Keratinocyte (primary cell): ENCODE results near the gene ATP9B.
"Not testable (repeated sequence)": the region's sequence is repeated elsewhere in the genome, so short reads cannot be mapped to it uniquely, and the experiment has no call there.

ENCODE experiments used
- CTCF ChIP-seq, 3 experiments: IDR thresholded peaks in 1 of 3; conservative IDR thresholded peaks in 1 of 3; optimal IDR thresholded peaks in 1 of 3; 2 replicates in 2 of 3; 3 replicates in 1 of 3; pipeline versions ENCODE3 to v1.5.1; 2011; ENCODE audit warnings: low read length in 3 of 3, mild to moderate bottlenecking in 3 of 3, moderate library complexity in 2 of 3, control low read depth in 1 of 3, inconsistent platforms in 1 of 3; ENCODE audit not compliant: insufficient read depth in 2 of 3; ENCODE audit errors: extremely low read depth in 1 of 3
- EZH2 ChIP-seq: IDR thresholded peaks from one replicate; pipeline ENCODE4 v1.6.1; 2012; ENCODE audit warnings: inconsistent platforms, mild to moderate bottlenecking, low read length, moderate library complexity

GRCh38 chr18:79078791-79079190, 9.6 kb downstream of the ATP9B start:
- not testable (repeated sequence) for TF ChIP-seq CTCF (optimal IDR thresholded peaks at IDR 0.05 in 1 of 3, IDR thresholded peaks at IDR 0.05 in 1 of 3, conservative IDR thresholded peaks at IDR 0.05 in 1 of 3; ENCODE audit: extremely low read depth in 1 of 3, insufficient read depth in 2 of 3, low read length in 3 of 3); EZH2
